CD4-positive, alpha-beta T cell treated with Interleukin-2 at 100 ng/mL for 4 hours (primary cell): ENCODE measurements around the gene ZFHX2.

Experiments
- DNase-seq: peaks from one replicate; pipeline ENCODE4 v3.0.0-alpha.2; 2020; ENCODE audit warnings: low spot score

The ZFHX2 gene

GRCh38 chr14:23572836-23573235 is 21.3 kb upstream of the ZFHX2 start:
- DNase-seq, result no peak

DNA sequence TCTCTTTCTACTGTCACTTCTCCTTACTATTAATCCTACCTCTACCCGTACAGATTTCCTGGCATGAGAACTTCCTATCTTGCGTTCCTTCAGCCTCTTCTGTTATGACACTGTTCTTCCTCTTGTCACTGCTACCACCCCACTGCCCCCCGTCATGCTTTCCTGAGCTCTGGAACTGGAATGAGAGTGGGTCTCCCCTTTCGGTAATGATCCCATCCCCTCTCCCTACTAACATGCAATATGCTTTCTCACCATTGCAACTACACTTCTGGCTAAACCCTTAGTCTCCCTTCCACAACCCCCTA is 20.9 kb upstream of the ZFHX2 start:
- DNase-seq, result no peak

GRCh38 chr14:23571701-23572523 is 20.3 kb upstream of the ZFHX2 start:
- DNase-seq, result no peak

DNA sequence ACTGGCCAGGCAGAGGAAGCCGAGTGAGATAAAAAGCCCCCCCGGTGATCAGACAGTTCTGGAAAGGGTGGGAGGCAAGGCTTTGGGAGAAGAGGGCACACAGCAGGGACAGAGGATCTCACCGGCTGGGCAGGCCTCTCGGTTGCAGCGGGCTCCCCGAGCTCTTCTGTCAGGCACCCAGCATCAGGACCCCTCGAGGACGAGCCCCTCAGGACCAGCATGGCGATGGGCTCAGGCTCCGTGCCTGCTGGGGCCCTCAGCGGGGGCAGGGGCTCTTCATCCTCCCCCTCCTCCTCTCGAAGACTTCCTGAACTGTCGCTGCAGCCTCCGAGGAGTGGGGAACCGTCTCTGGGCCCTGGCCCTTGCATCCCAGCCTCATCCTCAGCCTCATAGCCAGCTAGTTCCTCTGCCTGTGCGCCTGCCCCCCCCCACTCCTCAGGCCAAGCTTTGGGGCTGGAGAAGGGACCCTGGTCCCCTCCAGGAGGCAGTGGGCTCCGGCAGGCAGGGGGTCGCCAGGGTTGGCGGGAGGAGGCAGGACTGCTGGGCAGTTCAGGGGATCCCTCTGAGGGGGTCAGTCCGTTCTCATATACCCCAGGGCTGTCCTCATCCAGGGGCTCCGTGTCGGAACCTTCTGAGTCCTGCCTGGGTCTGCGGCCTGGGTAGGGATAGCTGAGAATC is 19.4 kb upstream of the ZFHX2 start:
- DNase-seq, result no peak

- no peak for DNase-seq
These were observed 18.0 kb upstream of the ZFHX2 start for GRCh38 chr14:23569443-23570151.

- no peak for DNase-seq
These were observed 17.2 kb upstream of the ZFHX2 start for GRCh38 chr14:23568600-23569331.

DNA sequence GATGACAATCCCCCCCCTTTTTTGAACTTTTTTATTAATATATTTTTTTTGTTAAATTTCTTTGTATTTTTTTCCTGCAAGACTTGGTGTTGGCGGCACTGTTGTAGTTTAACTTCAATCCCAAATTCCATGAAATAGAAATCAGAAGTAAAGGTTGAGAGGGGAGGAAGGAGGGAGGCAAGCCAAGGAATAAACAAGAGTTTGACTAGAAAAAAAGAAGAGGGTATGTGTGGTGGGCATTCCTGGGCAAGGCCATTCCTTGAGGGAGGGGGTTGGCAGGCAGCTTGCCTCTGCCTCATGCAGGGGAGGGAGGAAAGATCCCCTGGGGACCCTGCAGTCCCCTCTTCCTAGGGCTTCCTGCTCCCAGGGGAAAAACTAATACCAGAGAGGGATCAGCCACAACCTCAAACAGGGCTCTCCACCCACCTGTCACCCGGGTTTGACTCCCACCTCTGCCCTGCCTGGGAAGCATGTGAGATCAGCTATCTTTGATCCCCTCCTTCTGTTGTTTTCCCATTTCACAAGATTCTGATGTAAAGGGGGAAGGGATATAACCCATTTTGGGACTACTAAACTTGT is 16.5 kb upstream of the ZFHX2 start:
- no peak for DNase-seq

- DNase-seq, result peak; percentile 89
These were observed 15.8 kb upstream of the ZFHX2 start, which contains the start of gene AP1G2 for GRCh38 chr14:23567186-23568020. Gene AP1G2, minus strand, starts transcription at chr14:23567791. Its CDS starts 477 bp downstream, at chr14:23567314.

- no peak for DNase-seq
These were observed 15.2 kb upstream of the ZFHX2 start for GRCh38 chr14:23566778-23567185.

GRCh38 chr14:23566112-23566777 is 14.7 kb upstream of the ZFHX2 start:
- no peak for DNase-seq

GRCh38 chr14:23565626-23566025 is 14.1 kb upstream of the ZFHX2 start:
- DNase-seq, result no peak

GRCh38 chr14:23564876-23565275 is 13.3 kb upstream of the ZFHX2 start:
- no peak for DNase-seq

DNA sequence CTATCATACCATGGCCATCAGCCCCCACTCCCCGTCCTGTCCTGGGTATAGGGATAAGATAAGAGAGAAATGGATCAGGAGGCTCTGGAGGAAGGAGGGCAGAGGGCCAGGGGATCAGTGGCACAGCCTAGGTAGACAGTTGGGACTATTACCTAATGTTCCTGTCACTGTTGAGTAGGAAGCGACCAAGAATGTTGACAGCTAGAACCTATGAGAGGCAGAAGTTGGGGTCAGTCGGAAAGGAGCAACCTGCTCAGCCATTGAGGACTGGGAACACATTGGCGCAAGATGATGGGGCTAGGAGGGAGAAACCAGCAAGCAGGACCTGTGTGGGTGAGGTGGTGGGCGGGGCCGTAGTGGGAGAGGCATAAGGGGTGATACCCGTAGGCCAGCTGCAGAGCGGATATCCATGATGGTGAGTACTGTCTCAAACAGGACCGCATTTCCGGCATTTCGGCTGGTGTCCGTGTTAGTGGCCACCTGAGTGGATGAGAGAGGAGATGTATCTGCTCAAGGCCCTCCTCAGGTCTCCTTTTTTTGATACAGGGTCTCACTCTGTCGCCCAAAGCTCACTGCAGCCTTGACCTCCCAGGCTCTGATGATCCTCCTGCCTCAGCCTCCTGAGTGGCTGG is 12.7 kb upstream of the ZFHX2 start:
- no peak for DNase-seq

- DNase-seq, result no peak
These were observed 12.1 kb upstream of the ZFHX2 start for GRCh38 chr14:23563473-23564180.

- DNase-seq, result peak; percentile 68
These were observed 11.4 kb upstream of the ZFHX2 start for GRCh38 chr14:23562822-23563472.

- DNase-seq, result no peak
These were observed 10.6 kb upstream of the ZFHX2 start for GRCh38 chr14:23561873-23562821.

GRCh38 chr14:23561259-23561658 is 9.7 kb upstream of the ZFHX2 start:
- DNase-seq, result no peak
